GM23338 (cell line): ENCODE measurements around the gene ALPG.
"Not testable (repeated sequence)": the region's sequence is repeated elsewhere in the genome, so short reads cannot be mapped to it uniquely, and the experiment has no call there.

ENCODE experiments used
- EZH2 ChIP-seq: fragments of 200-600 bp; sonication (generic); IDR thresholded peaks from one replicate; pipeline ENCODE4 v1.8.0; 2017; ENCODE audit warnings: antibody characterized with exemption, mild to moderate bottlenecking, low read depth; ENCODE audit not compliant: unreplicated experiment
- EZH2phosphoT487 ChIP-seq: fragments of 200-600 bp; sonication (generic); IDR thresholded peaks from one replicate; pipeline ENCODE4 v1.8.1; 2018; ENCODE audit warnings: antibody characterized with exemption; ENCODE audit not compliant: unreplicated experiment
- POLR2AphosphoS5 ChIP-seq: IDR thresholded peaks from 2 replicates; pipeline ENCODE4 v1.6.1; 2016; ENCODE audit warnings: antibody characterized with exemption, low read depth
- STAT1 ChIP-seq: IDR thresholded peaks from one replicate; pipeline ENCODE4 v1.6.1; 2016; ENCODE audit warnings: antibody characterized with exemption; ENCODE audit not compliant: unreplicated experiment
- ZNF331 ChIP-seq: fragments of 250-450 bp; sonication (Bioruptor Pico); IDR thresholded peaks from 2 replicates; pipeline ENCODE4 v1.5.0; 2020; ENCODE audit warnings: low read depth, mild to moderate bottlenecking, moderate library complexity
- TF ChIP-seq, protein P1 (sequence below), 2 experiments: fragments of 200-600 bp in 1 of 2; sonication (generic) in 1 of 2; conservative IDR thresholded peaks; 2 replicates each; pipeline versions ENCODE4 v1.5.1 to v1.6.1; 2016 to 2017; ENCODE audit warnings: antibody characterized with exemption in 2 of 2, low read depth in 2 of 2, mild to moderate bottlenecking in 2 of 2, moderate library complexity in 1 of 2
- TF ChIP-seq, protein P2 (sequence below): IDR thresholded peaks from 2 replicates; pipeline ENCODE4 v1.6.1; 2016; ENCODE audit warnings: antibody characterized with exemption
- TF ChIP-seq, protein P3 (sequence below): IDR thresholded peaks from one replicate; pipeline ENCODE4 v1.6.1; 2018; ENCODE audit warnings: antibody characterized with exemption; ENCODE audit not compliant: unreplicated experiment
- TF ChIP-seq, protein P4 (sequence below): fragments of 250-450 bp; sonication (Bioruptor Pico); IDR thresholded peaks from 2 replicates; pipeline ENCODE4 v1.5.0; 2020; ENCODE audit warnings: mild to moderate bottlenecking, moderate library complexity

DNA sequence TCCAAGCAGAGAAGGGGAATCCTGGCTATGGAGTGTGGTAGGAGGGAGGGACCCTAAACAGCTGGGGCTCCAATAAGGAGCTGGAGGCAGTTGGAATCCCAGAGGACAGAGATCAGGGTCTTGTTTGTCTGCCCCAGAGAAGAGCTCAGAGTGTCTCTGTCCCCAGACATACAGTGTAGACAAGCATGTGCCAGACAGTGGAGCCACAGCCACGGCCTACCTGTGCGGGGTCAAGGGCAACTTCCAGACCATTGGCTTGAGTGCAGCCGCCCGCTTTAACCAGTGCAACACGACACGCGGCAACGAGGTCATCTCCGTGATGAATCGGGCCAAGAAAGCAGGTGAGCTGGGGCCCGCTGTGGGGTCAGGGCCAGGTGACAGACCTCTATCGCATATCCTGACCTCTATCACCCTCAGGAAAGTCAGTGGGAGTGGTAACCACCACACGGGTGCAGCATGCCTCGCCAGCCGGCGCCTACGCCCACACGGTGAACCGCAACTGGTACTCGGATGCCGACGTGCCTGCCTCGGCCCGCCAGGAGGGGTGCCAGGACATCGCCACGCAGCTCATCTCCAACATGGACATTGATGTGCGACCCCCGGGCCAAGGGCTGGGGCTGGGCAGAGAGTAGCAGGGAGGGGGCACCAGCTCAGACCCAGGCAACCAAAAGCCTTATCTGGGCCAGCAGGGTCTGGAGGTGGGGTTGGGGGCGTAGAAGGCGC lies 945 bp downstream of the ALPG start:
- TF ChIP-seq POLR2AphosphoS5, STAT1, EZH2phosphoT487, EZH2, ZNF331: not testable (repeated sequence)
- TF ChIP-seq, protein P1, sequence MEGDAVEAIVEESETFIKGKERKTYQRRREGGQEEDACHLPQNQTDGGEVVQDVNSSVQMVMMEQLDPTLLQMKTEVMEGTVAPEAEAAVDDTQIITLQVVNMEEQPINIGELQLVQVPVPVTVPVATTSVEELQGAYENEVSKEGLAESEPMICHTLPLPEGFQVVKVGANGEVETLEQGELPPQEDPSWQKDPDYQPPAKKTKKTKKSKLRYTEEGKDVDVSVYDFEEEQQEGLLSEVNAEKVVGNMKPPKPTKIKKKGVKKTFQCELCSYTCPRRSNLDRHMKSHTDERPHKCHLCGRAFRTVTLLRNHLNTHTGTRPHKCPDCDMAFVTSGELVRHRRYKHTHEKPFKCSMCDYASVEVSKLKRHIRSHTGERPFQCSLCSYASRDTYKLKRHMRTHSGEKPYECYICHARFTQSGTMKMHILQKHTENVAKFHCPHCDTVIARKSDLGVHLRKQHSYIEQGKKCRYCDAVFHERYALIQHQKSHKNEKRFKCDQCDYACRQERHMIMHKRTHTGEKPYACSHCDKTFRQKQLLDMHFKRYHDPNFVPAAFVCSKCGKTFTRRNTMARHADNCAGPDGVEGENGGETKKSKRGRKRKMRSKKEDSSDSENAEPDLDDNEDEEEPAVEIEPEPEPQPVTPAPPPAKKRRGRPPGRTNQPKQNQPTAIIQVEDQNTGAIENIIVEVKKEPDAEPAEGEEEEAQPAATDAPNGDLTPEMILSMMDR (conservative IDR thresholded peaks at IDR 0.05; ENCODE audit: low read depth in 2 of 2), result not testable (repeated sequence)
- TF ChIP-seq, protein P2, sequence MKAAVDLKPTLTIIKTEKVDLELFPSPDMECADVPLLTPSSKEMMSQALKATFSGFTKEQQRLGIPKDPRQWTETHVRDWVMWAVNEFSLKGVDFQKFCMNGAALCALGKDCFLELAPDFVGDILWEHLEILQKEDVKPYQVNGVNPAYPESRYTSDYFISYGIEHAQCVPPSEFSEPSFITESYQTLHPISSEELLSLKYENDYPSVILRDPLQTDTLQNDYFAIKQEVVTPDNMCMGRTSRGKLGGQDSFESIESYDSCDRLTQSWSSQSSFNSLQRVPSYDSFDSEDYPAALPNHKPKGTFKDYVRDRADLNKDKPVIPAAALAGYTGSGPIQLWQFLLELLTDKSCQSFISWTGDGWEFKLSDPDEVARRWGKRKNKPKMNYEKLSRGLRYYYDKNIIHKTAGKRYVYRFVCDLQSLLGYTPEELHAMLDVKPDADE, result not testable (repeated sequence)
- TF ChIP-seq, protein P3, sequence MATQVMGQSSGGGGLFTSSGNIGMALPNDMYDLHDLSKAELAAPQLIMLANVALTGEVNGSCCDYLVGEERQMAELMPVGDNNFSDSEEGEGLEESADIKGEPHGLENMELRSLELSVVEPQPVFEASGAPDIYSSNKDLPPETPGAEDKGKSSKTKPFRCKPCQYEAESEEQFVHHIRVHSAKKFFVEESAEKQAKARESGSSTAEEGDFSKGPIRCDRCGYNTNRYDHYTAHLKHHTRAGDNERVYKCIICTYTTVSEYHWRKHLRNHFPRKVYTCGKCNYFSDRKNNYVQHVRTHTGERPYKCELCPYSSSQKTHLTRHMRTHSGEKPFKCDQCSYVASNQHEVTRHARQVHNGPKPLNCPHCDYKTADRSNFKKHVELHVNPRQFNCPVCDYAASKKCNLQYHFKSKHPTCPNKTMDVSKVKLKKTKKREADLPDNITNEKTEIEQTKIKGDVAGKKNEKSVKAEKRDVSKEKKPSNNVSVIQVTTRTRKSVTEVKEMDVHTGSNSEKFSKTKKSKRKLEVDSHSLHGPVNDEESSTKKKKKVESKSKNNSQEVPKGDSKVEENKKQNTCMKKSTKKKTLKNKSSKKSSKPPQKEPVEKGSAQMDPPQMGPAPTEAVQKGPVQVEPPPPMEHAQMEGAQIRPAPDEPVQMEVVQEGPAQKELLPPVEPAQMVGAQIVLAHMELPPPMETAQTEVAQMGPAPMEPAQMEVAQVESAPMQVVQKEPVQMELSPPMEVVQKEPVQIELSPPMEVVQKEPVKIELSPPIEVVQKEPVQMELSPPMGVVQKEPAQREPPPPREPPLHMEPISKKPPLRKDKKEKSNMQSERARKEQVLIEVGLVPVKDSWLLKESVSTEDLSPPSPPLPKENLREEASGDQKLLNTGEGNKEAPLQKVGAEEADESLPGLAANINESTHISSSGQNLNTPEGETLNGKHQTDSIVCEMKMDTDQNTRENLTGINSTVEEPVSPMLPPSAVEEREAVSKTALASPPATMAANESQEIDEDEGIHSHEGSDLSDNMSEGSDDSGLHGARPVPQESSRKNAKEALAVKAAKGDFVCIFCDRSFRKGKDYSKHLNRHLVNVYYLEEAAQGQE, result not testable (repeated sequence)
- TF ChIP-seq, protein P4, sequence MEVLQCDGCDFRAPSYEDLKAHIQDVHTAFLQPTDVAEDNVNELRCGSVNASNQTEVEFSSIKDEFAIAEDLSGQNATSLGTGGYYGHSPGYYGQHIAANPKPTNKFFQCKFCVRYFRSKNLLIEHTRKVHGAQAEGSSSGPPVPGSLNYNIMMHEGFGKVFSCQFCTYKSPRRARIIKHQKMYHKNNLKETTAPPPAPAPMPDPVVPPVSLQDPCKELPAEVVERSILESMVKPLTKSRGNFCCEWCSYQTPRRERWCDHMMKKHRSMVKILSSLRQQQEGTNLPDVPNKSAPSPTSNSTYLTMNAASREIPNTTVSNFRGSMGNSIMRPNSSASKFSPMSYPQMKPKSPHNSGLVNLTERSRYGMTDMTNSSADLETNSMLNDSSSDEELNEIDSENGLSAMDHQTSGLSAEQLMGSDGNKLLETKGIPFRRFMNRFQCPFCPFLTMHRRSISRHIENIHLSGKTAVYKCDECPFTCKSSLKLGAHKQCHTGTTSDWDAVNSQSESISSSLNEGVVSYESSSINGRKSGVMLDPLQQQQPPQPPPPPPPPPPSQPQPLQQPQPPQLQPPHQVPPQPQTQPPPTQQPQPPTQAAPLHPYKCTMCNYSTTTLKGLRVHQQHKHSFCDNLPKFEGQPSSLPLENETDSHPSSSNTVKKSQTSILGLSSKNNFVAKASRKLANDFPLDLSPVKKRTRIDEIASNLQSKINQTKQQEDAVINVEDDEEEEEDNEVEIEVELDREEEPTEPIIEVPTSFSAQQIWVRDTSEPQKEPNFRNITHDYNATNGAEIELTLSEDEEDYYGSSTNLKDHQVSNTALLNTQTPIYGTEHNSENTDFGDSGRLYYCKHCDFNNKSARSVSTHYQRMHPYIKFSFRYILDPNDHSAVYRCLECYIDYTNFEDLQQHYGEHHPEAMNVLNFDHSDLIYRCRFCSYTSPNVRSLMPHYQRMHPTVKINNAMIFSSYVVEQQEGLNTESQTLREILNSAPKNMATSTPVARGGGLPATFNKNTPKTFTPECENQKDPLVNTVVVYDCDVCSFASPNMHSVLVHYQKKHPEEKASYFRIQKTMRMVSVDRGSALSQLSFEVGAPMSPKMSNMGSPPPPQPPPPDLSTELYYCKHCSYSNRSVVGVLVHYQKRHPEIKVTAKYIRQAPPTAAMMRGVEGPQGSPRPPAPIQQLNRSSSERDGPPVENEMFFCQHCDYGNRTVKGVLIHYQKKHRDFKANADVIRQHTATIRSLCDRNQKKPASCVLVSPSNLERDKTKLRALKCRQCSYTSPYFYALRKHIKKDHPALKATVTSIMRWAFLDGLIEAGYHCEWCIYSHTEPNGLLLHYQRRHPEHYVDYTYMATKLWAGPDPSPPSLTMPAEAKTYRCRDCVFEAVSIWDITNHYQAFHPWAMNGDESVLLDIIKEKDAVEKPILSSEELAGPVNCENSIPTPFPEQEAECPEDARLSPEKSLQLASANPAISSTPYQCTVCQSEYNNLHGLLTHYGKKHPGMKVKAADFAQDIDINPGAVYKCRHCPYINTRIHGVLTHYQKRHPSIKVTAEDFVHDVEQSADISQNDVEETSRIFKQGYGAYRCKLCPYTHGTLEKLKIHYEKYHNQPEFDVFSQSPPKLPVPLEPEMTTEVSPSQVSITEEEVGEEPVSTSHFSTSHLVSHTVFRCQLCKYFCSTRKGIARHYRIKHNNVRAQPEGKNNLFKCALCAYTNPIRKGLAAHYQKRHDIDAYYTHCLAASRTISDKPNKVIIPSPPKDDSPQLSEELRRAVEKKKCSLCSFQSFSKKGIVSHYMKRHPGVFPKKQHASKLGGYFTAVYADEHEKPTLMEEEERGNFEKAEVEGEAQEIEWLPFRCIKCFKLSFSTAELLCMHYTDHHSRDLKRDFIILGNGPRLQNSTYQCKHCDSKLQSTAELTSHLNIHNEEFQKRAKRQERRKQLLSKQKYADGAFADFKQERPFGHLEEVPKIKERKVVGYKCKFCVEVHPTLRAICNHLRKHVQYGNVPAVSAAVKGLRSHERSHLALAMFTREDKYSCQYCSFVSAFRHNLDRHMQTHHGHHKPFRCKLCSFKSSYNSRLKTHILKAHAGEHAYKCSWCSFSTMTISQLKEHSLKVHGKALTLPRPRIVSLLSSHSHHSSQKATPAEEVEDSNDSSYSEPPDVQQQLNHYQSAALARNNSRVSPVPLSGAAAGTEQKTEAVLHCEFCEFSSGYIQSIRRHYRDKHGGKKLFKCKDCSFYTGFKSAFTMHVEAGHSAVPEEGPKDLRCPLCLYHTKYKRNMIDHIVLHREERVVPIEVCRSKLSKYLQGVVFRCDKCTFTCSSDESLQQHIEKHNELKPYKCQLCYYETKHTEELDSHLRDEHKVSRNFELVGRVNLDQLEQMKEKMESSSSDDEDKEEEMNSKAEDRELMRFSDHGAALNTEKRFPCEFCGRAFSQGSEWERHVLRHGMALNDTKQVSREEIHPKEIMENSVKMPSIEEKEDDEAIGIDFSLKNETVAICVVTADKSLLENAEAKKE (CRISPR knock-in tag), result not testable (repeated sequence)
